GM23338 (cell line): ENCODE results near the gene PHLDB1. TPM values are rescaled to one million over a fixed set of nuclear protein-coding genes. Genes with fewer than 3 reads are reported as not detected.

Experiments
- ATAC-seq: fragments of 200-7000 bp; cut with Tn5 transposase; 3 replicates; pipeline ENCODE4 v1.9.1; 2020
- DNase-seq: peaks from one replicate; pipeline ENCODE4 v3.0.0-alpha.2; 2015; ENCODE audit warnings: low spot score
- H2AFZ ChIP-seq: fragments of 200-600 bp; sonication (generic); 2 replicates; pipeline ENCODE4 v1.8.0; 2016; ENCODE audit warnings: antibody characterized with exemption, mild to moderate bottlenecking, moderate library complexity
- H3F3A ChIP-seq: fragments of 200-600 bp; sonication (generic); replicated peaks from 2 replicates; pipeline ENCODE4 v1.8.0; 2017; ENCODE audit warnings: antibody characterized with exemption, mixed run types, low read depth
- H3K27ac ChIP-seq: fragments of 200-600 bp; sonication (generic); 2 replicates; pipeline ENCODE4 v1.6.1; 2016; ENCODE audit warnings: low read depth
- H3K27me3 ChIP-seq: fragments of 200-600 bp; sonication (generic); 2 replicates; pipeline ENCODE4 v1.8.0; 2016; ENCODE audit warnings: mild to moderate bottlenecking, mixed run types, moderate library complexity; ENCODE audit not compliant: insufficient read depth
- H3K36me3 ChIP-seq: fragments of 200-600 bp; sonication (generic); 2 replicates; pipeline ENCODE4 v1.8.0; 2016; ENCODE audit warnings: mild to moderate bottlenecking; ENCODE audit not compliant: insufficient read depth
- H3K4me1 ChIP-seq: fragments of 200-600 bp; sonication (generic); 2 replicates; pipeline ENCODE4 v1.8.0; 2016; ENCODE audit warnings: mild to moderate bottlenecking, moderate library complexity; ENCODE audit not compliant: insufficient read depth
- H3K4me2 ChIP-seq: fragments of 200-600 bp; sonication (generic); 2 replicates; pipeline ENCODE4 v1.7.1; 2017; ENCODE audit warnings: mixed run types
- H3K4me3 ChIP-seq: fragments of 200-600 bp; sonication (generic); 2 replicates; pipeline ENCODE4 v1.6.1; 2016; ENCODE audit warnings: mixed run types
- H3K79me2 ChIP-seq: fragments of 200-600 bp; sonication (generic); replicated peaks from 2 replicates; pipeline ENCODE4 v1.8.0; 2017; ENCODE audit warnings: mild to moderate bottlenecking; ENCODE audit not compliant: insufficient read depth
- H3K9me2 ChIP-seq: fragments of 200-600 bp; sonication (generic); 2 replicates; pipeline ENCODE4 v1.8.0; 2017; ENCODE audit not compliant: insufficient read depth
- H4K20me1 ChIP-seq: fragments of 200-600 bp; sonication (generic); replicated peaks from 2 replicates; pipeline ENCODE4 v1.8.0; 2017; ENCODE audit warnings: mild to moderate bottlenecking; ENCODE audit not compliant: insufficient read depth
- H3K27ac Mint-ChIP-seq: 2 replicates; pipeline ENCODE4 v1.8.0; 2020; ENCODE audit warnings: inconsistent platforms, mild to moderate bottlenecking, moderate library complexity, mixed read lengths
- H3K27me3 Mint-ChIP-seq: 3 replicates; pipeline ENCODE4 v1.8.0; 2022; ENCODE audit warnings: low read depth, mild to moderate bottlenecking, moderate library complexity, mixed read lengths, inconsistent platforms; ENCODE audit not compliant: insufficient read depth, poor library complexity
- H3K36me3 Mint-ChIP-seq: 3 replicates; pipeline ENCODE4 v1.8.0; 2021; ENCODE audit warnings: low read depth, mild to moderate bottlenecking, inconsistent platforms, moderate library complexity, mixed read lengths
- H3K4me1 Mint-ChIP-seq: 3 replicates; pipeline ENCODE4 v1.8.0; 2020; ENCODE audit warnings: mild to moderate bottlenecking, inconsistent platforms, mixed read lengths
- H3K4me3 Mint-ChIP-seq: 3 replicates; pipeline ENCODE4 v1.8.0; 2021; ENCODE audit warnings: moderate library complexity, mild to moderate bottlenecking, inconsistent platforms, mixed read lengths
- H3K9me3 Mint-ChIP-seq: 3 replicates; pipeline ENCODE4 v1.8.0; 2020; ENCODE audit warnings: moderate library complexity, mild to moderate bottlenecking, inconsistent platforms, mixed read lengths
- CREB1 ChIP-seq: fragments of 250-450 bp; sonication (Bioruptor Pico); IDR thresholded peaks from 2 replicates; pipeline ENCODE4 v1.5.0; 2020; ENCODE audit warnings: low read depth, mild to moderate bottlenecking, moderate library complexity
- EZH2 ChIP-seq: fragments of 200-600 bp; sonication (generic); IDR thresholded peaks from one replicate; pipeline ENCODE4 v1.8.0; 2017; ENCODE audit warnings: antibody characterized with exemption, mild to moderate bottlenecking, low read depth; ENCODE audit not compliant: unreplicated experiment
- EZH2phosphoT487 ChIP-seq: fragments of 200-600 bp; sonication (generic); IDR thresholded peaks from one replicate; pipeline ENCODE4 v1.8.1; 2018; ENCODE audit warnings: antibody characterized with exemption; ENCODE audit not compliant: unreplicated experiment
- JUNB ChIP-seq: IDR thresholded peaks from one replicate; pipeline ENCODE4 v1.6.1; 2016; ENCODE audit warnings: antibody characterized with exemption; ENCODE audit not compliant: unreplicated experiment
- NANOG ChIP-seq: IDR thresholded peaks from 2 replicates; pipeline ENCODE4 v1.6.1; 2016; ENCODE audit warnings: antibody characterized with exemption, borderline replicate concordance
- POLR2AphosphoS5 ChIP-seq: IDR thresholded peaks from 2 replicates; pipeline ENCODE4 v1.6.1; 2016; ENCODE audit warnings: antibody characterized with exemption, low read depth
- STAT1 ChIP-seq: IDR thresholded peaks from one replicate; pipeline ENCODE4 v1.6.1; 2016; ENCODE audit warnings: antibody characterized with exemption; ENCODE audit not compliant: unreplicated experiment
- ZNF114 ChIP-seq: fragments of 250-450 bp; sonication (Bioruptor Pico); IDR thresholded peaks from 2 replicates; pipeline ENCODE4 v1.5.0; 2020; ENCODE audit warnings: mild to moderate bottlenecking, moderate library complexity
- ZNF331 ChIP-seq: fragments of 250-450 bp; sonication (Bioruptor Pico); IDR thresholded peaks from 2 replicates; pipeline ENCODE4 v1.5.0; 2020; ENCODE audit warnings: low read depth, mild to moderate bottlenecking, moderate library complexity
- polyA plus RNA-seq: library from polyadenylated mRNA; unstranded; fragments of >200 nt; fragmentation: Nextera tagmentation; extraction: Ambion mirVana; gene quantifications from 2 replicates; pipeline ENCODE4 v1.2.1, GENCODE V29; 2016
- total RNA-seq: library from RNA; depleted of rRNA; stranded (reverse); fragments of >200 nt; shearing (Covaris generic); gene quantifications from 2 replicates; pipeline ENCODE4 v1.2.3, GENCODE V29; 2014
- TF ChIP-seq, protein P1 (sequence below): fragments of 250-450 bp; sonication (Bioruptor Pico); IDR thresholded peaks from 2 replicates; pipeline ENCODE4 v1.5.0; 2020; ENCODE audit warnings: mild to moderate bottlenecking, moderate library complexity
- TF ChIP-seq, protein P2 (sequence below), 2 experiments: fragments of 200-600 bp in 1 of 2; sonication (generic) in 1 of 2; conservative IDR thresholded peaks; 2 replicates each; pipeline versions ENCODE4 v1.5.1 to v1.6.1; 2016 to 2017; ENCODE audit warnings: antibody characterized with exemption in 2 of 2, low read depth in 2 of 2, mild to moderate bottlenecking in 2 of 2, moderate library complexity in 1 of 2
- TF ChIP-seq, protein P3 (sequence below): IDR thresholded peaks from one replicate; pipeline ENCODE4 v1.6.1; 2018; ENCODE audit warnings: antibody characterized with exemption; ENCODE audit not compliant: unreplicated experiment
- TF ChIP-seq, protein P4 (sequence below): IDR thresholded peaks from 2 replicates; pipeline ENCODE4 v1.6.1; 2016; ENCODE audit warnings: antibody characterized with exemption

Gene PHLDB1
- total and polyA plus RNA-seq, 2 experiments from 2014 or later = 46.0 to 85.2 TPM

DNA sequence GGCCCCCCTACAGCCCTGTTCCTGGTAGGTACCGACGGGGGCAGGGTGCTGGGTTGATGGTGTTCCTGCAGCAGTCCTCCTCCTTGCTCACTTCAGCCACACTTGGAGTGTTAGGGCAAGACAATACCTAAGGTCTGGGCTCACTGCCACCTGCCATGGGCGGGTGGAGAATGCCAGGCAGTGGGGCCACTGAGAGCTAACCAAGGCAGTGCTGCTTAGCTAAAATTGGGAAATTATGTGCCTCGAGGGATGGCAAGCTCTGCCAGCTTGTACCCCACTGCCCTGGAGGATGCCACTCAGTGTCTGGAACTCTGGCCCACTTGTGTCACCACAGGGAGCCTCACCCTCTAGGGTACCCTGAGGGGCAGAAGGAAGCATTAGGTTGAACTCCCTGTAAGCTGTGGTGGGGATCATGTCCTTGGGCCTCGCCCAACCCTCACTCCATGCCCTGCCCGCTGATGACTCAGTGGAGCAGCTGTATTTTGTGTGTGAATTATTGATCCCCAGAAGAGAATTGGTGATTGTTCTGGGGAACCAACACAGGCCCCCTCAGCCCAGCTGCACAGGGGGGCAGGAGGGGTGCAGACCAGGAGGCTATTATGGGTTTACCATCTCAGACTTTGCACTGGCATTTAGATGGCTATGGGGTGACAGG lies 17.7 kb downstream of the PHLDB1 start:
- peaks cover 7% of the 10 kb centered on the region for H4K20me1 ChIP-seq
- H3K4me3 Mint-ChIP-seq = no peak overlapping the region
- H3K36me3 Mint-ChIP-seq = peaks cover 31% of the 10 kb centered on the region
- peaks cover 29% of the 10 kb centered on the region for H3K79me2 ChIP-seq
- H3K27me3 Mint-ChIP-seq = peaks cover 11% of the 10 kb centered on the region
- no peak overlapping the region for H3K27ac Mint-ChIP-seq
- peaks cover 32% of the 10 kb centered on the region for H3K4me1 Mint-ChIP-seq
- H3K27ac ChIP-seq = no peak overlapping the region
- H3K36me3 ChIP-seq = peaks cover 10% of the 10 kb centered on the region; the same call in 1 of the 2 replicates
- H2AFZ ChIP-seq = no peak overlapping the region
- no peak overlapping the region for H3K4me2 ChIP-seq
- no peaks in the 10 kb centered on the region for H3K27me3 ChIP-seq
- TF ChIP-seq ZNF331 (no peak), POLR2AphosphoS5 (no peak), NANOG (no peak), CREB1 (CRISPR knock-in tag) (no peak), ZNF114 (CRISPR knock-in tag) (no peak), STAT1 (no peak), EZH2phosphoT487 (no peak), JUNB (no peak), EZH2 (no peak)
- TF ChIP-seq, protein P1, sequence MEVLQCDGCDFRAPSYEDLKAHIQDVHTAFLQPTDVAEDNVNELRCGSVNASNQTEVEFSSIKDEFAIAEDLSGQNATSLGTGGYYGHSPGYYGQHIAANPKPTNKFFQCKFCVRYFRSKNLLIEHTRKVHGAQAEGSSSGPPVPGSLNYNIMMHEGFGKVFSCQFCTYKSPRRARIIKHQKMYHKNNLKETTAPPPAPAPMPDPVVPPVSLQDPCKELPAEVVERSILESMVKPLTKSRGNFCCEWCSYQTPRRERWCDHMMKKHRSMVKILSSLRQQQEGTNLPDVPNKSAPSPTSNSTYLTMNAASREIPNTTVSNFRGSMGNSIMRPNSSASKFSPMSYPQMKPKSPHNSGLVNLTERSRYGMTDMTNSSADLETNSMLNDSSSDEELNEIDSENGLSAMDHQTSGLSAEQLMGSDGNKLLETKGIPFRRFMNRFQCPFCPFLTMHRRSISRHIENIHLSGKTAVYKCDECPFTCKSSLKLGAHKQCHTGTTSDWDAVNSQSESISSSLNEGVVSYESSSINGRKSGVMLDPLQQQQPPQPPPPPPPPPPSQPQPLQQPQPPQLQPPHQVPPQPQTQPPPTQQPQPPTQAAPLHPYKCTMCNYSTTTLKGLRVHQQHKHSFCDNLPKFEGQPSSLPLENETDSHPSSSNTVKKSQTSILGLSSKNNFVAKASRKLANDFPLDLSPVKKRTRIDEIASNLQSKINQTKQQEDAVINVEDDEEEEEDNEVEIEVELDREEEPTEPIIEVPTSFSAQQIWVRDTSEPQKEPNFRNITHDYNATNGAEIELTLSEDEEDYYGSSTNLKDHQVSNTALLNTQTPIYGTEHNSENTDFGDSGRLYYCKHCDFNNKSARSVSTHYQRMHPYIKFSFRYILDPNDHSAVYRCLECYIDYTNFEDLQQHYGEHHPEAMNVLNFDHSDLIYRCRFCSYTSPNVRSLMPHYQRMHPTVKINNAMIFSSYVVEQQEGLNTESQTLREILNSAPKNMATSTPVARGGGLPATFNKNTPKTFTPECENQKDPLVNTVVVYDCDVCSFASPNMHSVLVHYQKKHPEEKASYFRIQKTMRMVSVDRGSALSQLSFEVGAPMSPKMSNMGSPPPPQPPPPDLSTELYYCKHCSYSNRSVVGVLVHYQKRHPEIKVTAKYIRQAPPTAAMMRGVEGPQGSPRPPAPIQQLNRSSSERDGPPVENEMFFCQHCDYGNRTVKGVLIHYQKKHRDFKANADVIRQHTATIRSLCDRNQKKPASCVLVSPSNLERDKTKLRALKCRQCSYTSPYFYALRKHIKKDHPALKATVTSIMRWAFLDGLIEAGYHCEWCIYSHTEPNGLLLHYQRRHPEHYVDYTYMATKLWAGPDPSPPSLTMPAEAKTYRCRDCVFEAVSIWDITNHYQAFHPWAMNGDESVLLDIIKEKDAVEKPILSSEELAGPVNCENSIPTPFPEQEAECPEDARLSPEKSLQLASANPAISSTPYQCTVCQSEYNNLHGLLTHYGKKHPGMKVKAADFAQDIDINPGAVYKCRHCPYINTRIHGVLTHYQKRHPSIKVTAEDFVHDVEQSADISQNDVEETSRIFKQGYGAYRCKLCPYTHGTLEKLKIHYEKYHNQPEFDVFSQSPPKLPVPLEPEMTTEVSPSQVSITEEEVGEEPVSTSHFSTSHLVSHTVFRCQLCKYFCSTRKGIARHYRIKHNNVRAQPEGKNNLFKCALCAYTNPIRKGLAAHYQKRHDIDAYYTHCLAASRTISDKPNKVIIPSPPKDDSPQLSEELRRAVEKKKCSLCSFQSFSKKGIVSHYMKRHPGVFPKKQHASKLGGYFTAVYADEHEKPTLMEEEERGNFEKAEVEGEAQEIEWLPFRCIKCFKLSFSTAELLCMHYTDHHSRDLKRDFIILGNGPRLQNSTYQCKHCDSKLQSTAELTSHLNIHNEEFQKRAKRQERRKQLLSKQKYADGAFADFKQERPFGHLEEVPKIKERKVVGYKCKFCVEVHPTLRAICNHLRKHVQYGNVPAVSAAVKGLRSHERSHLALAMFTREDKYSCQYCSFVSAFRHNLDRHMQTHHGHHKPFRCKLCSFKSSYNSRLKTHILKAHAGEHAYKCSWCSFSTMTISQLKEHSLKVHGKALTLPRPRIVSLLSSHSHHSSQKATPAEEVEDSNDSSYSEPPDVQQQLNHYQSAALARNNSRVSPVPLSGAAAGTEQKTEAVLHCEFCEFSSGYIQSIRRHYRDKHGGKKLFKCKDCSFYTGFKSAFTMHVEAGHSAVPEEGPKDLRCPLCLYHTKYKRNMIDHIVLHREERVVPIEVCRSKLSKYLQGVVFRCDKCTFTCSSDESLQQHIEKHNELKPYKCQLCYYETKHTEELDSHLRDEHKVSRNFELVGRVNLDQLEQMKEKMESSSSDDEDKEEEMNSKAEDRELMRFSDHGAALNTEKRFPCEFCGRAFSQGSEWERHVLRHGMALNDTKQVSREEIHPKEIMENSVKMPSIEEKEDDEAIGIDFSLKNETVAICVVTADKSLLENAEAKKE (CRISPR knock-in tag) = no peak
- TF ChIP-seq, protein P2, sequence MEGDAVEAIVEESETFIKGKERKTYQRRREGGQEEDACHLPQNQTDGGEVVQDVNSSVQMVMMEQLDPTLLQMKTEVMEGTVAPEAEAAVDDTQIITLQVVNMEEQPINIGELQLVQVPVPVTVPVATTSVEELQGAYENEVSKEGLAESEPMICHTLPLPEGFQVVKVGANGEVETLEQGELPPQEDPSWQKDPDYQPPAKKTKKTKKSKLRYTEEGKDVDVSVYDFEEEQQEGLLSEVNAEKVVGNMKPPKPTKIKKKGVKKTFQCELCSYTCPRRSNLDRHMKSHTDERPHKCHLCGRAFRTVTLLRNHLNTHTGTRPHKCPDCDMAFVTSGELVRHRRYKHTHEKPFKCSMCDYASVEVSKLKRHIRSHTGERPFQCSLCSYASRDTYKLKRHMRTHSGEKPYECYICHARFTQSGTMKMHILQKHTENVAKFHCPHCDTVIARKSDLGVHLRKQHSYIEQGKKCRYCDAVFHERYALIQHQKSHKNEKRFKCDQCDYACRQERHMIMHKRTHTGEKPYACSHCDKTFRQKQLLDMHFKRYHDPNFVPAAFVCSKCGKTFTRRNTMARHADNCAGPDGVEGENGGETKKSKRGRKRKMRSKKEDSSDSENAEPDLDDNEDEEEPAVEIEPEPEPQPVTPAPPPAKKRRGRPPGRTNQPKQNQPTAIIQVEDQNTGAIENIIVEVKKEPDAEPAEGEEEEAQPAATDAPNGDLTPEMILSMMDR (conservative IDR thresholded peaks at IDR 0.05; ENCODE audit: low read depth in 2 of 2) = no peak
- TF ChIP-seq, protein P3, sequence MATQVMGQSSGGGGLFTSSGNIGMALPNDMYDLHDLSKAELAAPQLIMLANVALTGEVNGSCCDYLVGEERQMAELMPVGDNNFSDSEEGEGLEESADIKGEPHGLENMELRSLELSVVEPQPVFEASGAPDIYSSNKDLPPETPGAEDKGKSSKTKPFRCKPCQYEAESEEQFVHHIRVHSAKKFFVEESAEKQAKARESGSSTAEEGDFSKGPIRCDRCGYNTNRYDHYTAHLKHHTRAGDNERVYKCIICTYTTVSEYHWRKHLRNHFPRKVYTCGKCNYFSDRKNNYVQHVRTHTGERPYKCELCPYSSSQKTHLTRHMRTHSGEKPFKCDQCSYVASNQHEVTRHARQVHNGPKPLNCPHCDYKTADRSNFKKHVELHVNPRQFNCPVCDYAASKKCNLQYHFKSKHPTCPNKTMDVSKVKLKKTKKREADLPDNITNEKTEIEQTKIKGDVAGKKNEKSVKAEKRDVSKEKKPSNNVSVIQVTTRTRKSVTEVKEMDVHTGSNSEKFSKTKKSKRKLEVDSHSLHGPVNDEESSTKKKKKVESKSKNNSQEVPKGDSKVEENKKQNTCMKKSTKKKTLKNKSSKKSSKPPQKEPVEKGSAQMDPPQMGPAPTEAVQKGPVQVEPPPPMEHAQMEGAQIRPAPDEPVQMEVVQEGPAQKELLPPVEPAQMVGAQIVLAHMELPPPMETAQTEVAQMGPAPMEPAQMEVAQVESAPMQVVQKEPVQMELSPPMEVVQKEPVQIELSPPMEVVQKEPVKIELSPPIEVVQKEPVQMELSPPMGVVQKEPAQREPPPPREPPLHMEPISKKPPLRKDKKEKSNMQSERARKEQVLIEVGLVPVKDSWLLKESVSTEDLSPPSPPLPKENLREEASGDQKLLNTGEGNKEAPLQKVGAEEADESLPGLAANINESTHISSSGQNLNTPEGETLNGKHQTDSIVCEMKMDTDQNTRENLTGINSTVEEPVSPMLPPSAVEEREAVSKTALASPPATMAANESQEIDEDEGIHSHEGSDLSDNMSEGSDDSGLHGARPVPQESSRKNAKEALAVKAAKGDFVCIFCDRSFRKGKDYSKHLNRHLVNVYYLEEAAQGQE = no peak
- TF ChIP-seq, protein P4, sequence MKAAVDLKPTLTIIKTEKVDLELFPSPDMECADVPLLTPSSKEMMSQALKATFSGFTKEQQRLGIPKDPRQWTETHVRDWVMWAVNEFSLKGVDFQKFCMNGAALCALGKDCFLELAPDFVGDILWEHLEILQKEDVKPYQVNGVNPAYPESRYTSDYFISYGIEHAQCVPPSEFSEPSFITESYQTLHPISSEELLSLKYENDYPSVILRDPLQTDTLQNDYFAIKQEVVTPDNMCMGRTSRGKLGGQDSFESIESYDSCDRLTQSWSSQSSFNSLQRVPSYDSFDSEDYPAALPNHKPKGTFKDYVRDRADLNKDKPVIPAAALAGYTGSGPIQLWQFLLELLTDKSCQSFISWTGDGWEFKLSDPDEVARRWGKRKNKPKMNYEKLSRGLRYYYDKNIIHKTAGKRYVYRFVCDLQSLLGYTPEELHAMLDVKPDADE = no peak
- peaks cover 23% of the 10 kb centered on the region for H3K4me1 ChIP-seq
- DNase-seq (no peak), ATAC-seq (no peak)
- no peaks in the 10 kb centered on the region; the same call in 2 of the 3 replicates for H3K9me3 Mint-ChIP-seq
- no peaks in the 10 kb centered on the region for H3K9me2 ChIP-seq
- H3F3A ChIP-seq = peaks cover 4% of the 10 kb centered on the region; the same call in 1 of the 2 replicates
- no peak overlapping the region for H3K4me3 ChIP-seq
